Measurements from ENCODE around the gene EMID1.
"Not testable (repeated sequence)": the region's sequence is repeated elsewhere in the genome, so short reads cannot be mapped to it uniquely, and the experiment has no call there.

Gene EMID1

DNA sequence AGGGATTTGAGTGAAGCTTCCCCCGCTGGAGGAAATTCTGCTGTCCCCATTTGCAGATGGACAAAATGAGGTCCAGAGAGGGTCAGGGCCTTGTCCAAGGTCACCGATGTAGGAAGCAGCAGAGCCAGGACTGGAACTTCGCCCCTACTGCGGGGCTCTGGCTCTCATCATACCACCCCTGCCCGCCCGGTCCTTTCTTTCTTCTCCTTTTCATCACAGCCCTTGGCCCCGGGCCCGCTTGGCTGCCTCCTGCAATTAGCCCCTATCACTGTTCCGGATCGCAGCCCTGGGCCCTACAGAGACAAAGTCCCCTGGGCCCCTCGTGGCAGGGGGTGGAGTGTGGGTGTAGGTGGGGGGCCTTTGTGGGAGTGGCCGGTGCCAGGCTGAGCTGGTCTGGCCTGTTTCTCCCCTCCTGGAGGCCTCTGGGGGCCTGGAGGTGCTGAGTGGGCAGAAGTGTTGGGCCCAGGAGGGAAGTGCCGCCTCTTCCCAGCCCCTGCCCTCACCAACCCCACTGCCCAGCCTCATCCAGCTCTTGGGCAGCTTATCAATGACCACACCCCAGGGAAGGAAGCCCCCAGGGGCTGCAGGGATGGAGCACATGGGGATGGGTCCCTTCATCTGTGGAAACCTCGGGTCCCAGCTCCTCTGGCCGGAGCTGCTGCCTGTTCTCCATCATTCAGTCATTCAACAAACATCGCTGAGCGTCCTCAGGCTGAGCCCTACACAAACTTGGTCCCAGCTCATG is 3.4 kb downstream of the EMID1 start:
- no peak overlapping the region for H3K4me3 ChIP-seq (ENCODE audit: low read depth, low read length)

DNA sequence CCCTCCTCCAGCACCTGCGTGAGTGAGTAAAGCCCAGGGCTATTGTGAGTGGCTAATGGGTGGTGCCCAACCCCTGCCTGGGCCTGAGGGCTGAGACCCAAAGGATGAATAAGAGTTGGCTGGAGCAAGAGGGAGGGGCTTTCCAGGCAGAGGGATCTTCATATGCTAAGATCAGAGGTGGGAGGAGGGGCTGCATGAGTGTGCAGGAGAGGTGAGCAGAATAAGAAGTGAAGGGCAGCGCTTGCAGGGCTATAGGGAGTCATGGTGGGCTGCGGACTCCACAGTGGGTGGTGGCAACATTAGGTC is 3.9 kb downstream of the EMID1 start:
- no peak overlapping the region for H3K4me3 ChIP-seq (ENCODE audit: low read depth, low read length)

DNA sequence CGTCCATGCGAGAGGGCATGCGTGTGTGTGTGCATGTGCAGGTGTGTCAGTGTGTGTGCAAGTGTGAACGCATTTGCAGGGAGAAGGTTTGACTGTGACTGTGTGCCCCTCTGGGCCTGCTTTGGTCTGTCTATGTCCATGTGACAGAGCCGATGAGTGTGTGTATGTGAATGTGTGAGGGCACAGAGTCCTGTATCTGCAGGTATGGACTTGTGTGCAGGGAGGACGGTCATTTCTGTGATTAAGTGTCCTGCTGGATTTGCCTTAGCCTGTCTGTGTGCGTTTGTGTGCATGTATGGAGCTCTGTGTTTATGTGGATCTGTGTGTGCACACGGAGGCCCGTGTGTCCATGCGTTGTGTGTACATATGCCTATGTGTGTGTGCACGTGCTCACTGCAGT is 5.4 kb downstream of the EMID1 start:
- H3K4me3 ChIP-seq (ENCODE audit: low read depth, low read length): no peak overlapping the region

DNA sequence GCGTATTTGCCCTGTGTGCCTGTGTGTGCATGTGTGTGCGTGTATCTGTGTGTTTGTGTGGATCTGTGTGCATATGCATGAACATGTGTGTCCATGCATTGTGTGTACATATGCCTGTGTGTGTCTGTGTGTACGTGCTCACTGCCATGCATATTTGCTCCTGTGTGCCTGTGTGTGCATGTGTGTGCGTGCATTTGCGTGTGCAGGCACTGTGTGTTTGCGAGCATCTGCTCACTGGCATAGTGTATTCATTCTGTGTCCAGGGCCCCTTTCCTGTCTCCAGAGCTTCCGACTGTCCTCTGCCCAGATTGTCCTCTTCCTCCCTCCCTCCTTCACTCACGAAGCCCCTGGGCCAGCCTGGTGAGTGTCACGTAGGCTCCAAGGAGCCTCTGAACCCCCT is 5.8 kb downstream of the EMID1 start:
- H3K4me3 ChIP-seq (ENCODE audit: low read depth, low read length): no peak overlapping the region

DNA sequence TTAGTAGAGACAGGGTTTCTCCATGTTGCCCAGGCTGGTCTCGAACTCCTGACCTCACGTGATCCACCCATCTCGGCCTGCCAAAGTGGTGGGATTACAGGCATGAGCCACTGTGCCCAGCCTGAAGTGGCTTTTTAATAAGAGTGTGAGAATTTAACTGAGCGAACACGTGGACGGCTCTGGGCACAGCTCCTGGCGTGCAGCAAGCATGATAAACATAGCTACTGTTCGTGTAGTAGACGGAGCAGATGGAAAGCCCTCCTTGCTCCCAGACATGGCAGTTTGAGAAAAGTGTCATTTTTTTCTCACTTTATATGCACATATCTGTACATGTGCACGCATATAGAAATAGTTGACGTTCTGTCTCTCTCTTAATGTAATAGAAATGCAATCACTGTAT is 7.0 kb downstream of the EMID1 start:
- no peak overlapping the region for H3K4me3 ChIP-seq (ENCODE audit: low read depth, low read length)

DNA sequence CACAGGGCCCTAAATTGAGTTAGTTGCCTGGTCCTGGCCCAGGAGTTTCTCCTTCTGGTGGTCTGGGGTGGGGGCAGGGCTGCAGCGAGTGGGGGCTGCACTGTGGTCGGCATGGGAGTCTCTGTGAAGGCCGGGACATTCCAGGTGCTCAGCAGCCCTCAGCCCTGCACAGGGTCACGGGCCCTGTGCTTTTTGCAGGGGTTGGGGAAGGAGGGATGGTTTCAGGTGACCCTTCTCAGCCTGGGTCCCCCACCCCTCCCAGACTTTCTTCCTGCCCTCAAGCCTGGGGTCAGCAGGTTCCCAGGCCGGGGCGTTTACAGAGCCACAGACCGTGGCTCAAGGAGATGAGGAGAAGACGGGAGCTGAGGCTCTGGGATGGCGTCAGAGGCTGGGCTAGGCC is 7.8 kb downstream of the EMID1 start:
- no peak overlapping the region for H3K4me3 ChIP-seq (ENCODE audit: low read depth, low read length)

DNA sequence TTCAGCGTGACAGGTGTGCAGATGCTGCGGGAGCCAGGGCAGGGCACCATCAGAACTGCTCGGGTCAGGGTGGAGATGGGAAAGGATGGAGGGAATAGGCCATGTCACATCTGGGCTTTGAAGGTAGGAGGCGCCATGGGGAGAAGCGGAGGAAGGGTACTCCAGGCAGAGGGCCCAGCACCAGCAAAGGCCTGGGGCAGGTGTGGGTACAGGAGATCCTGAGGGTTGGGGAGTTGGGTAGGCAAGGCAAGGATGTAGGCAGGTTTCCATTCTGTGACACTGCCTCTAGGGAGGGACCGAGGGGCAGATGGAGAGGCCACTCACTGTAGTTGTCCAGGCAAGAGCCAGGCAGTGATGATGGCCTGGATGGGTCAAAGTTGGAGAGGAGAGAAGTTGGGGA is 8.5 kb downstream of the EMID1 start:
- no peak overlapping the region for H3K4me3 ChIP-seq (ENCODE audit: low read depth, low read length)

DNA sequence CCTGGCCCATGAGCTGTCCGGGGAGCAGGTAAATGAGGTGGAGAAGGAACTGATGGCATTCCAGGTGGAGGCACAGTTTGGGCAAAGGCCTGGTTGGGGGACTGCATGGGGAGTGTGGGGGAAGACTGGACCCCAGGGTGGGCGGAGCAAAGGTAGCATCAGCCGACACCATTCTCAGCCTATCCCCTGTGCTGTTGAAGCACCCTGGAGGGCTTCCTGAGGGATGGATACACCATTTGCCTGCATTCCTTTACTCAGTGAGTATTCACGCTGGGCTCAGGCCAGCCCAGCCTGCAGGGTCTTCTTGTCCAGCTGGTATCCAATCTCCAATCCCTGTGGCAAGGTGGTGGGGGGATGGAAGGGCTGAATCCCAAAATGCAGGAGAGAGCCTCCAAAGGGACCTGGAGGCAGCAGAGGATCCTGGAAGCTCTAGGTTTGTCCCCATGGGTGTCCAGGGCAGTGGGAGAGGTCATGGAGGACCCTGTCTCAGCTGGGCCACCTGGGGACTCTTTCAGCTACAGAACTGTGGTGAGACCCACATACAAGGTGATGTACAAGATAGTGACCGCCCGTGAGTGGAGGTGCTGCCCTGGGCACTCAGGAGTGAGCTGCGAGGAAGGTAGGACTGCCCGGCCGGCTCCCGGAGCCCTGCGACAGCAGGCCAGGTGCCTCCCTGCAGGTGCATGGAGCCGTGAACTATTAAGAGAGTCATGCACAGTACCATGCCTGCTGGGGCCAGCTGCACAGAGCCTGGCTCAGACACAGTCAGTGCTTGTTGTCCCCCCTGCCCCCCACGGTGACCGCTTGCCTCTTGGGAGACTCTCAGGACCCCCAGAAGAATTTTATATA is 9.5 kb downstream of the EMID1 start:
- no peak overlapping the region for H3K4me3 ChIP-seq (ENCODE audit: low read depth, low read length)

DNA sequence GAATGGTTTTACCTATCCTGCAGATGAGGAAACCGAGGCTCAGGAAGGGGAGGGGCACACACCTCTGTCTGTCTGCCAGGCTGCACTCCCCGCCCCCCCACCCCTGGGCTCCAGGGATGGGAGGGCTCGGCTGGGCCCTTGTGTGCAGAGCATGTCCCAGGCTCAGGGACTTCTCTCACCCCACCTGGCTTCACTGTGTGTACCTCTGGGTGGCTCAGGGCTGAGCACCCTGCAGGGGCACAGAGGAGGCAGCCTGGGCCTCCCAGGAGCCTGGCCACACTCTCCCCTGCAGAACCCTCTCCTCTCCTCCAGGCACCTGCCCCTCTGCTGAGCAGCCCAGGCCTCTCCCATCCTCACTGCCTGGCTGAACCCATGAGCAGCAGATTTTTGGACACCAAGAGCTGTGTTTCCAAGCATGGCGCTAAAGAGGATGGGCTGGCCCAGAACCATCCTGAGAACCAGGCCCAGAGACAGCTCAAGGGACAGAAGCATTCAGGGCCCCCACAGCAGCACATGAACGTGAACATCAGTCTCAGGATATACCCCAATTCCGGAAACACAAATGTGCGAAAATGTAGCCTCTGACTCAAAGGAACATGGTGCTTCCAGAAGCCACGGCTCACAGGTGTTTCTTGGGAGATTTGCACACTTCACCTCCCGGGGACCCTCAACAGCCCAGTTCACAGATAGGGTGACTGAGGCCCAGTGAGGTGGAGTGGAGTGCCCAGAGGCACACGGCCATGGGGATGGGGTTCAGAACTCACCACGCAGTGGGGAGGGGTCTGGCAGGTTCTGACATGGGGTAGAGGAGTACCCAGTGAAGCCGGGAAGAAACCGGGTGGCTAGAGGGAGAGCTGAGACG is 10.5 kb downstream of the EMID1 start:
- H3K4me3 ChIP-seq (ENCODE audit: low read depth, low read length): no peak overlapping the region

DNA sequence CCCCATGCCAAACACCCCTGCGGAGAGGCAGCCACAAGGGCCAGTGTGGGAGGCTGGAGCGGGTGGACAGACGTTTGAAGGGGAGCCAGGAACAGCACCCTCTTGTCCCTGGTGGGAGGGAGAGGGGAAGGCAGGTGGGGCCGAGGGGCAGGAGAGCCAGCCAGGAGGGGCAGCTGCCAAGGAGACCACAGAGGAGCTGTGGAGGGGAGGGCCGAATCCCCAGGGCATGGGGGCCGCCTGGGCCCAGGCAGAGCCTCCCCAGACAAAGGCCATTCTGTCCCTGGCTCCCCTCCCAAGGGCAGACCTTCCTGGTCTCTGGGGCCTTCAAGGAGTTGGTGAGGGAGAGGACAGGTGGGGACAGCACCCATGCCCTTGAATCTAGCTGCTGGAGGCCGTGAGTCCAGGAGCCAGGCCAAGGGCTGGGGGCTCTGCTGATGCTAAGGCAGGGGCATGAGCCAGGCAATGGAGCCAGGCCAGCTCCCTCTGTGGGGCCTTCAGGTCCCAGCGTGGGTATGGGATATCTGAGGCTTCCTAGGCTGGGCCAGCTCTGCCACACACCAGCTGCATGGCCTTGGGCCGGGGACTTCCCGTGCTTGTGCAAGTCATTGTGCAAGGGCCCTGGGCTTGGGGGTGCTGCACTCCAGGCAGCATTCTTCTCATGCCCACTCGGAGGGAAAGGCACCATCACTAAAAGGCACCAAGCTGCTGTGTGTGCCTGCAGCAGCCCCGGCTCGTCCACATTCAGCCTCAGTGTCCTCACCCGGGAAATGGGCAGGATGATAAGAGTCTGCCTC is 11.4 kb downstream of the EMID1 start:
- H3K4me3 ChIP-seq (ENCODE audit: low read depth, low read length): no peak overlapping the region

DNA sequence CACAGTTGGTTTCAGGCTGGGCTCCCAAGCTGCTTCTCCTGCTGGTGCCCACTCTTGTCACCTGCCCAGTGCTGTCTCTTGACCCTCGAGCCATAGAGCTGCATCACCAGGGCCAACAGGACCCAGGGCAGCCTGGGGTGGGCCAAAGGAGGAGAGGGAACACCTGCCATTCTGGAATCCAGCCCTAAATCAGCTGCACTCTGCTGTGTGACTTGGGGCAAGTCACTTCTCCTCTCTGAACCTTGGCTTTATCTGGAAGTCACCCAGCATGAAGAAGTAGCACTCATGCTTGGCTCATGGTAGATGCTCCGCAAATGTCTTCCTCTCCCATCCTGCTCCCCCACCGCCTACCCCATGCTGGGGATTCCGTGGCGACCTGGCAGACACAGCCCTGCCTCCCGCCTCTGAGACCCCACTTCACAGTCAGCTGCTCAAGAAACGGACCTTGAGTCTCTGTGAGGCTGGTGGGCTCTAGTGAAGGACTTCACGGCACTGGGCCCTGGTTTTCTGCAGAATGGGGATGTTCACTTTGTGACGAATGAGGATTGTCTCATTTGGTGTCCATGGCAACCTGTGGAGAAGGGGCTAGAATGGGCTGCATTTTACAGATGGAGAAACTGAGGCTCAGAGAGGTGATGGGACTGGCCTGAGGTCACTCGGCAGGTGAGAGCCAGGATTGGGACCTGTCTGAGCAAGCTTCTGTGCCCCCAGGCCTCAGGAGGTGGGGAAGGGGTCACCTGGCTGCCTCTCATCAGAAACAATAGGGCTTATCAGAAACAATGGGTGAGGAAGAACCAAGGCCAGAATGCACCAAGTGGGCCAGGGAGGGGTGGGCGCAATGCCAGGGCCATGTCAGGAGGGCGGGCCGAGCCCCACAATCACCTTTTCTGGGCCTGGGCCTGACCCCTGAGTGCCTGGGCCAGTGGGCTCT is 12.4 kb downstream of the EMID1 start:
- no peak overlapping the region for H3K4me3 ChIP-seq (ENCODE audit: low read depth, low read length)

DNA sequence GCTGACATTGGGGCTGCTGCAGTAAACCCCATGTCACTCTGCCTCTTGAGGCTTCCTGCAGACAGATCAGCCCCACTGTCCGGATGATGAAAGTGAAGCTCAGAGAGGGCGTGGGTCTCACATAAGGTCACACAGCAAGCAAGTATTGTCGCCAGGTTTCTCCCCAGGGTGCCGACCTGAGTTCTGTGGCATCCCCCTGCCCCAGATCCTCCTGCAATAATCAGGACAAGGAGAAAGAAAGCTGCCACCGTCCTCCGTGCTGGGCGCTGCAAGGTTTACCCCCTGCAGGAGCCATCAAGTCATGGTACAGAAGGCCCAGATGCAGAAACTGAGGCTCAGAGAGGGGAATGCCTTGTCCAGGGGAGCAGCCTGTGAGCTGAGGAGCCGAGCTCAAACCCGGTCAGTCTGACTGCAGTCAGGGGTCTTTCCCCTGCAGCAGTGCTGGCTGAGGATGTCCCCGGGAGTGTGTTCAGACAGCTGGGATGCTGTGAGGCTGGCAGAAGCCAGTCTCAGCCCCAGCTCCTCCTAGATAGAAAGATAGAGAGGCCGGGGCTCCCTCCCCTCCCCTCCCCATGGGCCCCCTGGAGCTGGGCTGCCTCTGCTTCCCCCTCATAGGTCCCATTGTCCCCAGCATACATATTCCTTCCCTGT is 13.2 kb downstream of the EMID1 start:
- H3K4me3 ChIP-seq (ENCODE audit: low read depth, low read length): no peak overlapping the region

DNA sequence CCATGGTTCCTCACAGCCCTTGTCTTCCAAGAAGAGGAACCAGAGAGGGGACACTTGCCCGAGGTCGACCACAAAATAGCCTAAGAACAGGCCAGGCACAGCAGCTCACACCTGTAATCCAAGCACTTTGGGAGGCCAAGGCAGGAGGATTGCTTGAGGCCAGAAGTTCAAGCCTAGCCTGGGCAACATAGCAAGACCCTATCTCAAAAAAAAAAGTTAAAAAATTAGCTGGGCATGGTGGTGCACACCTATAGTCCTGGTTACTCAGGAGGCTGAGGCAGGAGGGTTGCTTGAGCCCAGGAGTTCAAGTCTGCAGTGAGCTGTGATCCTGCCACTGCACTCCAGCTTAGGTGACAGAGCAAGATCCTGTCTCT is 13.7 kb downstream of the EMID1 start:
- H3K4me3 ChIP-seq (ENCODE audit: low read depth, low read length): not testable (repeated sequence)

DNA sequence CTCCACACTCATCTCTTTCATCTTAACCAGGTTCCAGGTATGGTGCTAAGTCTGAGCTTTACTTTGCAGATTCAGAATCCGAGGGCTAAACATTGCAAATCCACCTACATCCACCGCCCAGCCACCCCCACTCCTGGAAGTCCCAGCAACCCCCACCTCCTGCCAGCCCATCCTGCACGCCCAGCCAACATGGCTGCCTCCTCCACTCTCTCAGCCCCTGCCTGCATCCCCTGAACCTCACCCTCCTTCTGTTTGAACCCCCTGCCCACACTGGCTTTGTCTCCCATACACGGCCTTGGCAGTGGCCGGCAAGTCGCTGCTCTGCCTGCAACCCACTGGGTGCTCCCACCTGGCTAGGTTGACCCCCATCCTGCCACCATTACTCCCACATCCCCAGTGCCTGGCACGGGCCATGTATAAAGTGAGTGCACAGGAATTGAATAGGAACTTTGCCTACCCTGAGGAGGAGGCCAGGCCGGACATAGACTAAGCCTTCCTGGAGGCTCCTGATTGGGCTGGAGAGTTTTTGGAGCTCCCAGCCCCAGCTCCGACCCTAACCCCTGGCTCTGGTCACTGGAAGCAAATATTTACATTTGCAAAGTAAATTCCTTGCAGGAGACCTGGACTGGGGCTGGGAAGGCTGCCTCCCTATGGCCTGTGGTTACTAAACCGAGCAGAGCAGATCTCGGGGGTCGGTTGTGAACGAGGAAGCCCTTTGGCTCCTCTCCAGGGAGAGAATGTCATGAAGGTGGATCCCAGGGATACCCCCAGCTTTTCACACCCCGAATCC is 14.4 kb downstream of the EMID1 start:
- H3K4me3 ChIP-seq (ENCODE audit: low read depth, low read length): no peak overlapping the region

DNA sequence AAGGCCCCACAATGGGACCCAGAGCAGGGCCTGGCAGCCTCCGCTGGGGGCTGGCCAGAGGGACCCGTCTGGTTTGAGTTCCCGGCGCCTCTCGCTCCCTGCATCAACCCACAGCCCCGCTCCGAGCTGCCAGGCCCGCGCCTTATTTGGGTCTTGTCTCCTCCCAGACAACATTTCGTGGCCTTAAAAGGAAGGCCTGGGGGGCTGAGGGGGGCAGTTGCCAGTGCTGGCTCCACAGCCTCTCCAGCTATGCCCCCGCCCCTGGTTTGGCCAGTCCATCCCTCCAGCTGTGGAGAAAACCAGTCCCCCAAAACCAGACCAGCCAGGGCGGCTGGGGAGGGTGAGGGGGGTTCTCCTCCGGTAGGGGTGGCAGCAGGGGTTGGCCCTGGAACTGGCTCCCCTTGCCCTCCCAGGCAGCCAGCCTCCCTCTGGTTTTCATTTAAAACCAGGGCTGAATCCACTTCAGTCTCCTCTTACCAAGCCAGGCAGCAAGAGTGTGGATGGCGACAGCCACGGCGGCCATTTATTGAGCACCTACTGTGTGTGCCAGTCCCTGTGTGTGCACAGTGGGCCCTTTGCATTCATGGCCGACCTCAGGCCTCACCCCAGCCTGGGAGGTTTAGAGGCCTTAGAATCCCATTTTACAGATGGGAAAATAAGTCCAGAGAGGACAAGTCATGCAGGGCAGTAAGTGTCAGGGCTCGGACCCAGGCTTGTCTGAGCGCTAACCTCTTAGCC is 18.6 kb downstream of the EMID1 start:
- H3K4me3 ChIP-seq (ENCODE audit: low read depth, low read length): no peak overlapping the region

DNA sequence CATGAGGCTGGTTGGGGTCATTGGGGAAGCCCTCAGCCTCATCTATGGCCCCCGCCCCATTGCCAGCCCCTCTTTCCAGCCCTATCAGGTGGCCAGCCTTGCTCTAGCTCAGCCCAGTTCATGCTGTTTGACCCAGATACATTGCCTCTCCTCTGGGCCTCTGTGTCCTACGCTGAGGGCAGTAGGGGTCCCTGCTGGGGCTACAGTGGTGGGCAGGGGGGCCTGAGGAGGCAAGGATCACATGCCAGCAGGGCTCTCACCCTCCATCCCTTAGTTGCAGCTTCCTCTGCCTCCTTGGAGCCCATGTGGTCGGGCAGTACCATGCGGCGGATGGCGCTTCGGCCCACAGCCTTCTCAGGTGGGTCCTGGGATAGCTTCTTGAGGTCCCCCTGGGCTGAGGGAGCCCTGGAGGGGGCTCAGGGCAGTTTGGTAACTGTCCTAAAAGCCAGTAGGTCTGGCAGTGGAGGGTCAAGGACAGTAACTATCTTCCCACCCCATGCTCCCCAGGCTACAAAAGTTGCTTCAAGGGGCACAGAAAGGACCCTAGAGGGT is 19.2 kb downstream of the EMID1 start:
- no peak overlapping the region for H3K4me3 ChIP-seq (ENCODE audit: low read depth, low read length)

DNA sequence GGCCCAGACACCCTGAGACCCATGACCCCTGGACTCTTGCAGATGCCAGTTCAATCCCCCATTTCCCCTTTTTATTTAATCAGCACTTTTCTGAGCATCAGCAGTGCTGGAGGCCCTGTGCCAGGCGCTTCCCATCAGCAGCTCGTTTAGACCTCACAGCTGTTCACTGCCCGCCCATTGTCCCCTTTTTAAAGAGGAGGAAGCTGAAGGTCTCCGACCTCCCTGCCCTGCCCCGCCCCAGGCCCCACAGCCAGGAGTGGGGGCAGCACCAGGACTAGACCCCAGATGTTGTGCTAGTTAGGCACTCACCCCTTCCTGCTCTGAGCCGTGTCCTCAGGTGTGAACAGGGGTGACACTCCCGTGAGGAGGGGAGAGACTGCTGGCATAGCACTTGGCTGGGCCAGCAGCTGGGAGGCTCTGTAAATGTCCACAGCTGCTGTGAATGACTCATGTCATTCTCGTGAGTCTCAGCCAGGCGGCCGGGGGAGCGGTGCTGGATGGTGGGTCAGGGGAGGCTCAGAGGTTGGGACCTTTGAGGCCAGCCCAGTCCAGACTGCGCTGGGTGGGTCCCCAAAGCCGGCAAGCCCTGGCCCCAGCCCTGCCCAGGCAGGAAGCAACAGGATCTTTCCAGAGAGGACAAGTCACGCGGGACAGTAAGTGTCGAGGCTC is 19.9 kb downstream of the EMID1 start:
- H3K4me3 ChIP-seq (ENCODE audit: low read depth, low read length): no peak overlapping the region

All from iPS-11a (cell line).